H1 (cell line): ENCODE results near the gene CCDC15. TPM values are rescaled to one million over a fixed set of nuclear protein-coding genes. Genes with fewer than 3 reads are reported as not detected.

ENCODE experiments used
- CTCF ChIA-PET: fragments of 300-600 bp; sonication (Branson Sonifier 250); formaldehyde crosslinking; loops from one replicate; lab custom pipeline; 2021; ENCODE audit not compliant: partially characterized antibody; lab: Charles Lee
- POLR2A ChIA-PET: fragments of 300-600 bp; sonication (Branson Sonifier 250); formaldehyde crosslinking; loops from one replicate; lab custom pipeline; 2021; ENCODE audit warnings: inconsistent platforms; ENCODE audit not compliant: partially characterized antibody; lab: Charles Lee
- DNase-seq, 2 experiments: peaks; one replicate each; pipeline versions ENCODE4 v3.0.0 to v3.0.0-alpha.2; 2010 to 2022; ENCODE audit warnings: low spot score in 2 of 2, low read depth in 1 of 2, mixed read lengths in 1 of 2
- FAIRE-seq: peaks from 2 replicates; lab custom pipeline; 2011; peaks lifted over from hg19 to GRCh38; lab: Jason Lieb, UNC
- H2AFZ ChIP-seq: 2 replicates; pipeline ENCODE4 v1.8.1; 2012; ENCODE audit warnings: low read length, inconsistent platforms
- H2AK5ac ChIP-seq: 2 replicates; pipeline ENCODE4 v1.6.1; 2013; ENCODE audit warnings: low read depth, low read length
- H2BK120ac ChIP-seq: replicated peaks from 2 replicates; pipeline ENCODE3; 2013; ENCODE audit warnings: low read depth, low read length, inconsistent platforms
- H2BK12ac ChIP-seq: 2 replicates; pipeline ENCODE4 v1.6.1; 2013; ENCODE audit warnings: low read depth, low read length
- H2BK15ac ChIP-seq: 2 replicates; pipeline ENCODE4 v1.6.1; 2013; ENCODE audit warnings: low read length
- H2BK20ac ChIP-seq: 2 replicates; pipeline ENCODE4 v1.6.1; 2013; ENCODE audit warnings: low read length
- H2BK5ac ChIP-seq: 2 replicates; pipeline ENCODE4 v1.6.1; 2013; ENCODE audit warnings: low read depth, low read length
- H3K14ac ChIP-seq: 2 replicates; pipeline ENCODE4 v1.6.1; 2013; ENCODE audit warnings: inconsistent platforms; ENCODE audit not compliant: insufficient read length
- H3K18ac ChIP-seq: 2 replicates; pipeline ENCODE4 v1.6.1; 2013; ENCODE audit warnings: low read length; ENCODE audit errors: extremely low read depth
- H3K23ac ChIP-seq: 2 replicates; pipeline ENCODE4 v1.6.1; 2013; ENCODE audit warnings: inconsistent platforms; ENCODE audit not compliant: insufficient read length
- H3K23me2 ChIP-seq: 2 replicates; pipeline ENCODE4 v1.6.1; 2013; ENCODE audit warnings: low read depth, low read length
- H3K27ac ChIP-seq: 2 replicates; pipeline ENCODE4 v1.6.1; 2011; ENCODE audit warnings: low read depth, low read length, inconsistent platforms
- H3K27me3 ChIP-seq, 4 experiments: replicated peaks in 1 of 4; 1 replicate in 1 of 4; 2 replicates in 3 of 4; pipeline versions ENCODE4 v1.6.1 to v1.8.1; 2011 to 2013; ENCODE audit warnings: low read length in 3 of 4, mild to moderate bottlenecking in 3 of 4, inconsistent platforms in 2 of 4, mixed read lengths in 2 of 4, moderate library complexity in 1 of 4; ENCODE audit not compliant: control insufficient read depth in 3 of 4, insufficient read depth in 3 of 4; ENCODE audit errors: extremely low read depth in 1 of 4
- H3K36me3 ChIP-seq, 4 experiments: 2 replicates each; pipeline versions ENCODE4 v1.6.1 to v1.8.1; 2011 to 2013; ENCODE audit warnings: mild to moderate bottlenecking in 4 of 4, low read length in 3 of 4, moderate library complexity in 2 of 4, control low read depth in 1 of 4, inconsistent platforms in 1 of 4; ENCODE audit not compliant: insufficient read depth in 4 of 4, control insufficient read depth in 2 of 4
- H3K4ac ChIP-seq: replicated peaks from 2 replicates; pipeline ENCODE3; 2013; ENCODE audit warnings: low read length, low read depth, mixed read lengths, inconsistent platforms; ENCODE audit not compliant: insufficient read length
- H3K4me1 ChIP-seq, 4 experiments: replicated peaks in 1 of 4; 1 replicate in 1 of 4; 2 replicates in 3 of 4; pipeline versions ENCODE4 v1.6.1 to v1.8.1; 2011 to 2013; ENCODE audit warnings: low read length in 3 of 4, inconsistent platforms in 2 of 4, mixed read lengths in 1 of 4; ENCODE audit not compliant: insufficient read depth in 4 of 4, control insufficient read depth in 3 of 4
- H3K4me2 ChIP-seq, 2 experiments: 2 replicates each; pipeline versions ENCODE4 v1.6.1 to v1.8.1; 2011 to 2013; ENCODE audit warnings: low read depth in 2 of 2, low read length in 2 of 2, control low read depth in 1 of 2, inconsistent platforms in 1 of 2, mild to moderate bottlenecking in 1 of 2; ENCODE audit not compliant: insufficient read depth in 1 of 2
- H3K4me3 ChIP-seq, 4 experiments: fragments of 200-600, 300-600 bp in 1 of 4; sonication (generic), shearing (Covaris generic), sonication (Bioruptor Twin) in 1 of 4; 2 replicates each; pipeline versions ENCODE4 v1.5.1 to v1.8.1; 2011 to 2016; ENCODE audit warnings: low read length in 4 of 4, low read depth in 3 of 4, control low read depth in 2 of 4, inconsistent platforms in 2 of 4, mild to moderate bottlenecking in 2 of 4, mixed read lengths in 1 of 4, moderate library complexity in 1 of 4; ENCODE audit not compliant: insufficient read depth in 2 of 4; ENCODE audit errors: extremely low read depth in 1 of 4
- H3K56ac ChIP-seq: replicated peaks from 2 replicates; pipeline ENCODE3; 2013; ENCODE audit warnings: low read depth, mild to moderate bottlenecking, mixed read lengths, low read length, inconsistent platforms; ENCODE audit not compliant: insufficient read length
- H3K79me1 ChIP-seq: 2 replicates; pipeline ENCODE4 v1.6.1; 2013; ENCODE audit warnings: low read depth, low read length, control low read depth
- H3K79me2 ChIP-seq, 2 experiments: 2 replicates each; pipeline versions ENCODE4 v1.6.1 to v1.8.1; 2012 to 2013; ENCODE audit warnings: low read length in 2 of 2, mild to moderate bottlenecking in 2 of 2, inconsistent platforms in 1 of 2; ENCODE audit not compliant: insufficient read depth in 2 of 2, control insufficient read depth in 1 of 2
- H3K9ac ChIP-seq, 4 experiments: replicated peaks in 1 of 4; 1 replicate in 1 of 4; 2 replicates in 3 of 4; pipeline versions ENCODE4 v1.6.1 to v1.8.1; 2011 to 2013; ENCODE audit warnings: low read depth in 3 of 4, low read length in 3 of 4, control low read depth in 2 of 4, mild to moderate bottlenecking in 2 of 4, moderate library complexity in 2 of 4, inconsistent platforms in 1 of 4; ENCODE audit errors: extremely low read depth in 1 of 4
- H3K9me3 ChIP-seq, 2 experiments: 2 replicates each; pipeline versions ENCODE4 v1.6.1 to v1.8.1; 2012 to 2013; ENCODE audit warnings: mild to moderate bottlenecking in 2 of 2, moderate library complexity in 2 of 2, control low read depth in 1 of 2, inconsistent platforms in 1 of 2, low read depth in 1 of 2, low read length in 1 of 2, mixed read lengths in 1 of 2; ENCODE audit not compliant: insufficient read depth in 2 of 2
- H4K20me1 ChIP-seq, 2 experiments: replicated peaks in 1 of 2; 2 replicates each; pipeline versions ENCODE3 to v1.8.1; 2011 to 2013; ENCODE audit warnings: inconsistent platforms in 2 of 2, low read length in 2 of 2, mild to moderate bottlenecking in 1 of 2; ENCODE audit not compliant: insufficient read depth in 2 of 2, control insufficient read depth in 1 of 2
- H4K5ac ChIP-seq: 2 replicates; pipeline ENCODE4 v1.6.1; 2013; ENCODE audit warnings: low read length, low read depth, mixed read lengths, inconsistent platforms; ENCODE audit not compliant: insufficient read length
- H4K8ac ChIP-seq: 2 replicates; pipeline ENCODE4 v1.8.0; 2013; ENCODE audit warnings: mild to moderate bottlenecking, moderate library complexity, low read length, inconsistent platforms; ENCODE audit not compliant: insufficient read depth; ENCODE audit errors: extremely low read depth
- H4K91ac ChIP-seq: replicated peaks from 2 replicates; pipeline ENCODE3; 2013; ENCODE audit warnings: low read length, mixed read lengths, inconsistent platforms; ENCODE audit not compliant: insufficient read length
- CEBPB ChIP-seq: IDR thresholded peaks from 2 replicates; pipeline ENCODE4 v1.6.1; 2012; ENCODE audit warnings: low read depth, low read length
- E2F6 ChIP-seq: IDR thresholded peaks from 2 replicates; pipeline ENCODE4 v1.6.1; 2012; ENCODE audit warnings: inconsistent platforms
- MAX ChIP-seq: IDR thresholded peaks from 2 replicates; pipeline ENCODE4 v1.6.1; 2012; ENCODE audit warnings: inconsistent platforms
- TEAD4 ChIP-seq: IDR thresholded peaks from 2 replicates; pipeline ENCODE4 v1.6.1; 2012; ENCODE audit warnings: low read depth, low read length, inconsistent platforms, mixed read lengths
- WGBS, 2 experiments: shearing (Covaris generic) in 1 of 2; methylation state at CpG; one replicate each; pipeline versions ENCODE4 v1.1.6 to v1.1.7; 2013 to 2015; ENCODE audit warnings: low lambda C conversion rate in 2 of 2, mixed read lengths in 2 of 2, inconsistent platforms in 1 of 2, low coverage in 1 of 2, missing lambda C conversion rate in 1 of 2; ENCODE audit not compliant: insufficient replicate concordance in 2 of 2, insufficient coverage in 1 of 2, insufficient read length in 1 of 2; ENCODE audit errors: extremely low coverage in 1 of 2, missing lambda C conversion rate in 1 of 2; 5-methylcytosine and 5-hydroxymethylcytosine counted together
- polyA plus RNA-seq, 7 experiments: library from polyadenylated mRNA; depleted of rRNA in 3 of 7; stranded (reverse) in 5 of 7; unstranded in 2 of 7; fragments of >200 nt in 5 of 7; fragments of 200-250 nt in 2 of 7; gene quantifications; 1 replicate in 5 of 7; 2 replicates in 1 of 7; 4 replicates in 1 of 7; pipeline versions ENCODE4 v1.2.1 to v1.2.3, GENCODE V29; 2011 to 2013; ENCODE audit warnings: missing spikeins in 2 of 7, mixed read lengths in 2 of 7
- total RNA-seq: library from RNA; stranded (reverse); fragmentation: NEBNext Ultra II Directional; extraction: Animal tissue kit (Norgen Biotek cat#: 25700); gene quantifications from 2 replicates; pipeline ENCODE4 v1.2.1, GENCODE V29; 2021

Gene CCDC15
- total and polyA plus RNA-seq, 2 of the 8 experiments (the other 6 are each of a cell fraction or from before 2014, with no cell fraction given), result 1.5 to 3.1 TPM

DNA sequence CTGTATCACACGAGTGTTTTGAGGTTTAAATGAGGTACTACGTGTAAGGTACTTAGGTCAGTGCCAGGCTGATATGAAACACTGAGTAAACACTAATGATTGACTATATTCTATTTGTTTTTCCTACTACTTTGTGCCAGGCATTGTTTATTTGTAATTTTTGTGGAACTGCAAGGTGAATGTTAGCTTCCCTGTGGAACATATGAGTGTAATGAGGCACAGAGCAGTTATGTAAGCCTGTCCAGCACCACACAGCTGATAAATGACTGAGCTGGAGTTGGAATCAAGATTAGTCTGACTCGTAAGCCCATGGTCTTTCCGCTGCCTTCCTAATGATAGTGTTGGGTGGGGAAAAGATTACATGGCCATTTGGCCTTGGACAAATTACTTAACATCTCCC lies 115.0 kb downstream of the CCDC15 start:
- Histone ChIP-seq H4K8ac (no peak overlapping the region), H3K9ac (no peak overlapping the region), H2BK120ac (no peak overlapping the region), H4K5ac (no peak overlapping the region), H2AK5ac (no peak overlapping the region), H2BK5ac (no peak overlapping the region), H3K79me2 (no peaks in the 10 kb centered on the region), H2BK12ac (no peak overlapping the region), H3K4me3 (no peak overlapping the region), H2BK20ac (no peak overlapping the region), H3K27me3 (peaks cover 0 to 7% (median 4%) of the 10 kb centered on the region in 4 experiments; a peak in 5 of 7 replicates), H3K18ac (no peak overlapping the region), H3K4me1 (peaks cover 0 to 2% (median 0%) of the 10 kb centered on the region in 4 experiments; a peak in 2 of 7 replicates), H3K56ac (no peak overlapping the region), H2AFZ (no peak overlapping the region), H2BK15ac (no peak overlapping the region), H3K14ac (no peak overlapping the region), H3K36me3 (no peaks in the 10 kb centered on the region), H3K9me3 (no peaks in the 10 kb centered on the region), H3K27ac (no peak overlapping the region), H3K23ac (no peak overlapping the region), H3K4ac (no peak overlapping the region), H3K79me1 (no peaks in the 10 kb centered on the region), H3K4me2 (no peak overlapping the region), H4K91ac (no peak overlapping the region), H4K20me1 (no peaks in the 10 kb centered on the region), H3K23me2 (no peaks in the 10 kb centered on the region)
- ChIA-PET POLR2A (no interaction called here), CTCF (interaction anchor here (1.0 to 29.4 kb wide), 3 partner anchors 20 to 285 kb away, joined by 3 to 486 read pairs (median 217); no protein-coding TSS in a partner anchor)
- TF ChIP-seq TEAD4 (no peak), E2F6 (no peak), CEBPB (no peak), MAX (no peak)
- FAIRE-seq, result no peak
- 90% methylated on average over 4 of the region's 4 CpGs; no CpG with 5 or more reads in 1 of the 2 experiments for WGBS, 2 experiments
- DNase-seq, result no peak
